Measurements from ENCODE around the gene TTYH3.
"Not testable (repeated sequence)": the region's sequence is repeated elsewhere in the genome, so short reads cannot be mapped to it uniquely, and the experiment has no call there.

Gene TTYH3

GRCh38 chr7:2688409-2689342 is 56.9 kb downstream of the TTYH3 start:
- no peak for DNase-seq (ENCODE audit: low read depth)

GRCh38 chr7:2689343-2689847 is 57.6 kb downstream of the TTYH3 start:
- no peak for DNase-seq (ENCODE audit: low read depth)

DNA sequence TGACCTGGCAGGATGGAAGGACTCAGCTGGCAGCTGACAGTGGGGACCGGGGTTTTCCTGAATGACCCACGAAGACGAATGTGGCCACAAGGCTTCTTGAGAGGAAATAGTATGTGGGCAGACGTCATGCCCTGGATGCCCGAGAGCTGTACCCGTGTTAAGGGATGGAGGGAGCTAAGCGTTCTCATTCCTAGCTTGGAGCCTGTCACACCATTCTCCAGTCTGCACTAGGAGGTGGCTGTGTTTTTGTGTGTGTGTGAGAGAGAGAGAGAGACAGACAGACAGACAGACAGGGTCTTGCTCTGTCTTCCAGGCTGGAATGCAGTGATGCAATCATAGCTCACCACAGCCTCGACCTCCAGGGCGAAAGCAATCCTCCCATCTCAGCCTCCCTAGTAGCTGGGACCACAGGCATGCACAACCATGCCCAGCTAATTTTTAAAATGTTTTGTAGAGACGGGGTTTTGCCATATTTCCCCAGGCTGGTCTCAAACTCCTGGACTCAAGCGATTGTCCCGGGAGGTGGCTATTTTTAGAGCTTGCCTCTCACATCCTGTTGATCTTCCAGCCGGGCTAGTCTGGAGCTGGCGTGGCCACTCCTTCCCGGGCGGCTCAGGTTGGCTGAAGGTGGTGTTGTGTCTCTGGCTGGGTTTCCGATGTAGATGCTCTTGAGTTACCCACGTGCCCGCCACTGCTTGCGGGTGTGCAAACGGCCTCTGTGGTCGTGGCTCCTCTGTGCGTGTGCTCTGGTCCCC is 58.3 kb downstream of the TTYH3 start:
- peak; percentile 15 for DNase-seq (ENCODE audit: low read depth)

DNA sequence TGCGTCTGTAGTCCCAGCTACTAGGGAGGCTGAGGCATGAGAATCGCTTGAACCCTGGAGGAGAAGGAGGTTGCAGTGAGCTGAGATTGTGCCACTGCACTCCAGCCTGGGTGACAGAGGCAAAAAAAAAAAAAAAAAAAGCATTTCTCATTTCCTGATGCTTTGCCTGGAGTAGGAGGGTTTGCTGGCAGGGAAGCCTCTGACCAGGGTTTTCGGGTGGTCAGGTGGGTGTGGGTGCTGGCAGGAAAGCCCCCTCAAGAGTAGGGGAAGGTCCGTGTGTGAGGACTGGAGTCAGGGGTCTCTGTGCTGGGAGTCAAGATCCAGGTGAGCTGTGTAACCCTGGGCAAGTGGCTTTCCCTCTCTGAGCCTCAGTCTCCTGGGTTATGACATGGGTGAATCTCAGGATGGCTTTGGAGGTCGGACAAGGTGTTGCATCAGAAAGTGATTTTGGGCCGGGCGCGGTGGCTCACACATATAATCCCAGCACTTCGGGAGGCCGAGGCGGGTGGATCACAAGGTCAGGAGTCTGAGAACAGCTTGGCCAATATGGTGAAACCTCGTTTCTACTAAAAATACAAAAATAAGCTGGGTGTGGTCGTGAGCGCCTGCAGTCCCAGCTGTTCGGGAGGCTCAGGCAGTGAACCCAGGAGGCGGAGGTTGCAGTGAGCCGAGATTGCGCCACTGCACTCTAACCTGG is 59.4 kb downstream of the TTYH3 start:
- DNase-seq (ENCODE audit: low read depth) = no peak

DNA sequence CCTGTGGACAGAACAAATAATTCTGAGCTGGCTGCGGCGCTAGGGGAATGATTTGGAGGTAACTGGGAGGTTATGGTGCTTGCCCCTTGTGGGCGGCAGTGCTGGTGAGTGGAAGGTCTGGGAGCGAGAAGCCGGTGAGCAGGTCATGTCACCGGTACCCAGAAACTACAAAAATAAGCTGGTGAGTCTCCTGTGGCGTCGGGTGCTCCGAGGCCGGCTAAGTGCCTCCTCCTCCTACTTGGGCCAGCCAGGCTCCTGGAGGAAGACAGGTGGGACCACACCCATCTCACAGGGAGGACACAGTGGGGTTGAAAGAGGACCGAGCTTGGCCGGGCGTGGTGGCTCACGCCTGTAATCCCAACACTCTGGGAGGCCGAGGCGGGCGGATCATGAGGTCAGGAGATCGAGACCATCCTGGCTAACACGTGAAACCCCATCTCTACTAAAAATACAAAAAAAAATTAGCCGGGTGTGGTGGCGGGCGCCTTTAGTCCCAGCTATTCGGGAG is 60.2 kb downstream of the TTYH3 start:
- DNase-seq (ENCODE audit: low read depth) = not testable (repeated sequence)

- no peak for DNase-seq (ENCODE audit: low read depth)
Measured at GRCh38 chr7:2692543-2692942, 60.8 kb downstream of the TTYH3 start.

GRCh38 chr7:2693420-2694121 is 61.8 kb downstream of the TTYH3 start:
- not testable (repeated sequence) for DNase-seq (ENCODE audit: low read depth)

DNA sequence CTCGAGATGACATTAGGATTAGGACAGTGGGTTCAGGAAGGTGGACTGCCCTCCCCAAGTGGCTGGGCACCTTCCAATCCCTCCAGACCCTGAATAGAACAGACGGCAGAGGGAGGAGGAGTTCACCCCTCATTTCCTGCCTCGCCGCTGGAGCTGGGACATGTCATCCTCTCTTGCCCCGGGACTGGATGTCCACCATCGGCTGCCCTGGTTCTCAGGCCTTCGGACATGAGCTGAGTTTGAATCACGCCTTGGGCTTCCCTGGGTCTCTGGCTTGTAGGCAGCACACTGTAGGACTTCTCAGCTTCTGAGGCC is 62.3 kb downstream of the TTYH3 start:
- not testable (repeated sequence) for DNase-seq (ENCODE audit: low read depth)

DNA sequence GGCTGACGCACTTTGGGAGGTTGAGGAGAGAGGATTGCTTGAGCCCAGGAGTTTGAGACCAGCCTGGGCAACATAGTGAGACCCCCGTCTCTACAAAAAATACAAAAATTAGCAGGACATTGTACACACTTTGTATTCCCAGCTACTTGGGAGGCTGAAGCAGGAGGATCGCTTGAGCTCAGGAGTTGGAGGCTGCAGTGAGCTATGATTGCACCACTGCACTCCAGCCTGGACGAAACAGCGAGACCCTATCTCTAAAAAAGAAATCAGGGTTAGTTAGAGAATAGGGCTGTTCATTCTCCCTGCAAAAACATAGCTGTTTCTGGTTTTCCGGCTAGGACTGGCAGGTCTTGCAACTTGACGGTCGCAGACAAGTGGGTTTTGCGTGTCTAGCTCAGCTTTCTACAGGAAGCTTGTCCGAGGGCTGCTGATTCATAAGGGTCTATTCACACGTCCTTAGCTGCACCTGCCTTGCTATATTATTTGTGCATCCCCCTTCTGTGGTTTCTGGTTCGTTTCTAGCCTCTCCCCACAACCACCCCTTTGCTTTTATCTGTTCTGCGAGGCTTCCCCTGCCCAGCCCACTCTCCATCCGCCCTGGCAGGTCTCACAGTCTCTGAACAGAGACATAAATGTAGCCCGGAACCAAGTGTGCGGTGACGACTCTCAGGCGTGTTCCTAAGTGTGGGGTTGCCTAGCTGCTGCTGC is 66.9 kb downstream of the TTYH3 start:
- DNase-seq (ENCODE audit: low read depth) = no peak

GRCh38 chr7:2699289-2699620 is 67.5 kb downstream of the TTYH3 start:
- DNase-seq (ENCODE audit: low read depth) = no peak

DNA sequence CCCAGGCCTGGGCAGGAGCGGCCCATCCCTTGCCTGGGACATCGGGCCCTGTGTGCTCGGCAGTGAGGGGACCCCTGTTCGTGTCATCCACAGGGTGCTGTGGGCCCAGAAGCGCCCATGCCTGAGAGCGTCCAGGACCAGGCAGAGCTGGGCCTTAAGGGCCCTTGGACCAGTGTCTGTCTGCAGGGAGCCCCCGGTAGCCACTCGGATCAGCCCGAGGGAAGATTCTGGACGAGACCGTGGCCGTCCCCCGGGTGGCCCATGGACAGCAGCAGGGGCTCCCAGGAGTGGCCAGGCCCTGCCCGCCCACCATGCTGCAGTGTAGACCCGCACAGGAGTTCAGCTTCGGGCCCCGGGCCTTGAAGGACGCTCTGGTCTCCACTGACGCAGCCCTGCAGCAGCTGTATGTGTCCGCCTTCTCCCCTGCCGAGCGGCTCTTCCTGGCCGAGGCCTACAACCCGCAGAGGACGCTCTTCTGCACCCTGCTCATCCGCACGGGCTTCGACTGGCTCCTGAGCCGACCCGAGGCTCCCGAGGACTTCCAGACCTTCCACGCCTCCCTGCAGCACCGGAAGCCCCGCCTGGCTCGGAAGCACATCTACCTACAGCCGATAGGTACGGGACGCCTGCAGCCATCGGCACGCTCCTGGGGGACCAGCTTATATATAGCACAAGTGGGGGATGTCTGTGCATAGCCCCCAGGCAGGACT is 68.5 kb downstream of the TTYH3 start:
- DNase-seq (ENCODE audit: low read depth) = no peak

GRCh38 chr7:2701424-2701823 is 69.6 kb downstream of the TTYH3 start:
- DNase-seq (ENCODE audit: low read depth) = no peak

GRCh38 chr7:2701832-2702593 is 70.2 kb downstream of the TTYH3 start:
- no peak for DNase-seq (ENCODE audit: low read depth)

DNA sequence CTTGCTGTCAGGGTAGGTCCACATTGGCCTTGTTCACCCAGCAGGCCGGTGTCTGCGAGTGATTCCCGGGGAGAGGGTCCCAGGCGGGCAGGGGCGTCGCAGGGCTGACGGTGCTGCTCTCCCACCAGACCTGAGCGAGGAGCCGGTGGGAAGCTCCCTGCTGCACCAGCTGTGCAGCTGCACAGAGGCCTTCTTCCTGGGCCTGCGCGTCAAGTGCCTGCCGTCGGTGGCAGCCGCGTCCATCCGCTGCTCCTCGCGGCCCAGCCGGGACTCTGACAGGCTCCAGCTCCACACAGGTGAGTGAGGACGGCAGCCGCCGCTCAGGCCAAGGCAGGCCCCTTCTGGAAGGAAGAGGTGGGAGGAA is 70.8 kb downstream of the TTYH3 start:
- DNase-seq (ENCODE audit: low read depth) = no peak

GRCh38 chr7:2705371-2706096 is 73.7 kb downstream of the TTYH3 start:
- no peak for DNase-seq (ENCODE audit: low read depth)

- DNase-seq (ENCODE audit: low read depth) = no peak
Measured at GRCh38 chr7:2706685-2707126, 74.9 kb downstream of the TTYH3 start.

GRCh38 chr7:2707481-2707880 is 75.7 kb downstream of the TTYH3 start:
- DNase-seq (ENCODE audit: low read depth) = no peak

DNA sequence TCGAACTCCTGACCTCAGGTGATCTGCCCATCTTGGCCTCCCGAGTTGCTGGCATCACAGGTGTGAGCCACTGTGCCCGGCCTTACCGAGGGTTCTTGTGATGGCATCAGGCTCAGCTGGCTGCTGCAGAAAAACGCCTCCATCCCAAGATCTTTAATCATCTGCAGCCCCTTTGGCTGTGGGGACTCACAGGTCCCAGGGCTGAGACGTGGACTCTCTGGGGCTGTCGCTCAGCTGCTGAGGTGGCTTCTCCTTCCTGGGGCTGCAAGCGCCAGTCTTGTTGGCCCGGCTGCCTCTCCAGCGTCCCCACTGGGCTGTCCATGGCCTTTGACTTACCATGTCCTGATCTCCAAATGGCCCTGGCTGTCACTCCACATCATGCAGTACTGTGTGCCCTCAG is 76.3 kb downstream of the TTYH3 start:
- DNase-seq (ENCODE audit: low read depth) = no peak

Data from non-pigmented ciliary epithelial cell (primary cell).